ENCODE data around the gene ABCA1.
"Not testable (repeated sequence)": the region's sequence is repeated elsewhere in the genome, so short reads cannot be mapped to it uniquely, and the experiment has no call there.

ABCA1 gene

DNA sequence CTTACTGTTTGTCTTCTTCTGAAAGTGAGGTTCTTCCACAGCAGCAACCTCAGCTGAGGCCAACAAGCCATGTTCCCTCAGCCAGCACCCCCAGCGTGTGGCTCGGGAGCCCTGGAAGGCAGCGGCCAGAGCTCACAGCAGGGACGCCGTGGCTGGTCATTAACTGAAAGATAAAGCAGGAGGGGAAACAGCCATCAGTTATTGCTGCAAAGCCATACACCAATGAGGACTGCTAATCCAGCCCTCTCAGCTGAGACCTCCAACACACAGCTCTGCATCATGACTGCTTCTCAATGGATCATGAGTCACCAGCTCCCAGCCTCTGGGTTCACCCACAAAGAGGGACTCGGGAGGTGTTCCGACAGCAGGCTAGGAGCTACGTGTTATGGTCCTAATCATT lies 24.3 kb downstream of the ABCA1 start:
- DNase-seq (ENCODE audit: low read depth), result no peak

DNA sequence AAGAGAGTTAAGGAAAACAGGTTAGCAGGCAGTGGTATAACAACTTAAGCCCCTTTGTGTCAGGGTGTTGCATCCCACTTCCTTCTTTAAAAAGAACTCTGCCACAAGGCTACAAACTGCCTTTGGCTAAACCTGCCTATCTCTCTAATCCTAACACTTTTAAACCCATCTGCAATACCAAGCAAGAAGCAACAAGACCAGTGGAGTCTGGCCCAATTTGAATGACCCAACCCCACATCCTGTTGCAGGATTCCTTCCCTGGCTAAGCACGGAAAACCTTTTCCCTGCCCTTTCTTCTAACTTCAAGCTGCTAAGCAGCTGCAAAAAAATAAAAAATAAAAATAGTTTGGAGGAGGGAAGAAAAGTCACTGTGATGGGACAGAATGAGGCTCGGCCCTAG lies 27.1 kb downstream of the ABCA1 start:
- no peak for DNase-seq (ENCODE audit: low read depth)

DNA sequence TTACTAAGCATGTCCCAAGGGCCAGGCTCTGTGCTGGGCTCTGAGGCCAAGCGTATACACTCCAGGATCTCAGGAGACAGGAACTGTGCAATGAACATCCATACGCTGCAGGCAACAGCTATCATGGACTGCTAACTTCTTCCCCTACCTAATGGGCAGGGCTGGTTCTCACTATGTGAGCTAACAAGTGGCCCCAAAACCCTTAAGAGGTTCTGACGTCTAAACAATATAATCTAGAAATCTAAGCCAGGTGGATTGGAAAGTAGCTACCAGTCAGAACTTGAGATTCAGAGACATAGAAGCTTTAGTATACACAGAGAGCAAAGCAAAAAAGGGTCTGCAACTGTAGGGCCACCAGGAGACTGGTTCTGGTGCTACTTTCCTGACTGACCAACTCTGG lies 27.6 kb downstream of the ABCA1 start:
- DNase-seq (ENCODE audit: low read depth), result no peak

DNA sequence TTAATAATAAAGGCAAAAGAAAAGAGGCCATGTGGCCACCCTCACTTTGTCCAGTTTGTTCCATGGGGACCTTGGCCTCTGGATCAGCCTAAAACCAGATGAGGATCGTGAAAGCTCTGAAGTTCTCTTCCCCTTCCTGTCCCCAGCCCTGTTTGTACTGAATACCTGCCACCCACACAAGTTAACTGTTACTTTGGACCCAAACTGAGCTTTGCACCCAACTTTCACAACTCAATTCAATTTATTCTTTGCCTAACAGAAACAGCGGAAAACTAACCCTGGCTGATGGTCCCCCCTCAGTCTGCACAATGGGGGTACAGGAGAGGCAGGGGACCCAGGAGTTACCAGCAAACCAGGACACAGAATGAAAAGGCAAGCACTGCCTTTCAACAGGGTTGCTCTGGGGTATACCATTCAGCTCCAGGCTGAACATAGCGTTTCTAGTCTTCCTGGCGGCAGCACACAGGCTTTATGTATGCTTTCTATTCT lies 28.2 kb downstream of the ABCA1 start:
- no peak for DNase-seq (ENCODE audit: low read depth)

DNA sequence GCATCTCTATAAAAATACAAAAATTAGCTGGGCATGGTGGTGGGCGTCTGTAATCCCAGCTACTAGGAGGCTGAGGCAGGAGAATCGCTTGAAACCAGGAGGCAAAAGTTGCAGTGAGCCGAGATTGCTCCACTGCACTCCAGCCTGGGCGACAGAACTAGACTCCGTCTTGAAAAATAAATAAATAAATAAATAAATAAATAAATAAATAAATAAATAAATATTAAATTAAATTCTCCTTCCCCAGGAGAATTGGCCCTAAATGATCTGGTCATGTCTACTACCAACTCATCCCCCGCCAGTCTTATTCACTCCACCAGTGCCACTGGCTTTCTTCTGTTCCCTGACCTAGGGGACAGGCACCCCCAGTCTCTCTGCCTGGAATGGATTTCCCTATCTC lies 29.6 kb downstream of the ABCA1 start:
- DNase-seq (ENCODE audit: low read depth), result not testable (repeated sequence)

DNA sequence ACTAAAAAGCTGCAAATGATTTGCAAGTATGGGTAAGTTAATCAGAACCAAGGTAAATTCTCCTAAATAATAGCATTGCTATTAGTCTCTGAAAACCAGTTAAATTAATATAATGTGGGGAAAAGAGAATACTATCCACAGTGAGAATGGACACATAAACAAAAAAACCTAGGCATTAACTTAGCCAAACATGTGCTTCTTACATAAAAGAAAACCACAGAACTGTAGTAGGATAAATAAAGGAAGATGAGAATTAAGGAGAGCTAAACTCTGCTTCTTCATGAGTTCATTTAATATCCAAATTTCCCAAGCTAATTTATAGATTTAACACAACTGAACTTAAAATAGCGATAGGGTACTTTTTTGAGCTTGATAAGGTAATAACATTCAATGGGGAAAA lies 31.8 kb downstream of the ABCA1 start:
- DNase-seq (ENCODE audit: low read depth), result no peak

DNA sequence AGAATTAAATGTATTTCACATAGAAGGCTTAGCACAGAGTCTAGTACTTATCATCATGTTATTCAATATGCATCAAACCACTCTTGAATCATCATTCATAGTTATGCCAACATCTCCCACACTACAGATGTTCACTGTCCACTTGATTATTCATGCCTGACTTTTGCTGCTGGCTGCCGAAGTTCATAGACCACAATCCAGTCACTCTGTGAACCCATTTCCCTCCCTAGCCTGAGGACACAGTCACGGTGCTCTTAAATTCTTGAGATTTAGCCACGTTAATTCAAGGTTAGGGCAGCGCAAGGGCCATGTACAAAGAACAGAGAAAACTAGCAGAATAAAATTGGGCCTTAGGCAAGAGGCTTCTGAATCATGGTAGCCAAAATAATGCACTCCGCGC lies 32.4 kb downstream of the ABCA1 start:
- DNase-seq (ENCODE audit: low read depth), result no peak

DNA sequence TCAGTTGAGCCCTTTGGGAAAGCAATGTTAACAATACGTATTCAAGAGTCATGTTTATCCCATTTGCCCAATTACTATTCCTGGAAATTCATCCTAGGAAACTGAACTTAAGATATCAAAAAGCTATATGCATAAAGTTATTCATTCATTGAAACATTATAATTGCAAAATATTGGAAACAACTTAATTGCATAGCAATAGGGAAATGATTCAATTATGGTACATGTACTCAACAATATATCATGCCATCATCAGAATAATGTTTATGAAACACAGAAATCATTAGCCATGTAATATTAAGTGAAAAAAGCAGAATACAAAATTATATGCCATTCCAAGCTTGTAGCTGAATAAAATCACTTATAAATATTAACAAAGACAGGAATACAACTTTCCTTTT lies 35.3 kb downstream of the ABCA1 start:
- DNase-seq (ENCODE audit: low read depth), result no peak

DNA sequence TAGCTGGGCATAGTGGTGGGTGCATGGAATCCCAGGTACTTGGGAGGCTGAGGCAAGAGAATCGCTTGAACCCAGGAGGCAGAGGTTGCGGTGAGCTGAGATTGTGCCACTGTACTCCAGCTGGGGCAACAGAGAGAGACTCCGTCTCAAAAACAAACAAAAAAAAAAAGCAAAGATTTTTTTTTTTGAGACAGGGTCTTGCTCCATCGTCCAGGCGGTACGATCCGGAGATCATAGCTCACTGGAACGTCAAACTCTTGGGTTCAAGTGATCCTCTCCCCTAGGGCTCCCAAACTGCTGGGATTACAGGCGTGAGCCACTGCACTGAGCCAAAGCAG lies 37.6 kb downstream of the ABCA1 start:
- no peak for DNase-seq (ENCODE audit: low read depth)

DNA sequence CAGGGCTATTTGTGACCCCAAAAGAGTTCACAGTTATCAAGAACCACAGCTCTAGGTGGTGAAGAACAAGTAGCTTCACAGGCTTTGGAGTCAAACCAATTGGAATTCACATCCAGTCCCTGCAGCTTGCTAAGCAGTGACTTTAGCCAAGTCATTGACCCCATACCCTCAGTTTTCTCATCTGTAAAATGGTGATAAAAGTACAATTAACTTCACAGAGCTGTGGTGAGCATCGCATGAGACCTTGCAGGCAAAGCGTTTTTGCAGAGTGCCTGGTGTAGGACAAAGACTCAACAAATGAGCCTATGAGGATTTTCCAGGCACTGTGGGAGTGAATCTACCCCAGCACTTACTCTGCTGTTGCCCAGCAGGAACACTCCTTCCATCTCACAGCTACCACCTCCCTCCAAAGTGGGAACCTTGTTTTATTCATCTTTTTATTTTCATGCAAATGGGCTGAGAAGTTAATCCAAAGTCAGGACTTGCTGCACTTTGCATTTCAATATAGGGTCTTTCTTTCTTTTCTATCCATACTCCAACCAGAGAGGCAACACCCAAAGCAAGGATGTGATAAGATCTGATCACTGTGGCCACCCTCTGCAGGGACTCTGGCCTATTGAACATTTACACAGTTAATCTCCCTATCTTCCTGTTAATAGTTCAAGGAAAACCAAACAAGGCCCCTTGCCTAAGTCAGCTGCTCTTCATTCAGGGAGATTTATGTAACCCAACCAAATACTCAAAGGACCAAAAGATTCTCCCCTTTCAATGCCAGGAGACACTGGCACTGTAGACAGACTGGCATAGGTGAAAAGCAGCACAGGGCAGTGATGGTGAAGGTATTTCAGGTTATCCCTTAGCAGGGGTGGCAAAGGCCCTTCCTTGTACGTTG lies 41.9 kb downstream of the ABCA1 start:
- DNase-seq (ENCODE audit: low read depth), result no peak

DNA sequence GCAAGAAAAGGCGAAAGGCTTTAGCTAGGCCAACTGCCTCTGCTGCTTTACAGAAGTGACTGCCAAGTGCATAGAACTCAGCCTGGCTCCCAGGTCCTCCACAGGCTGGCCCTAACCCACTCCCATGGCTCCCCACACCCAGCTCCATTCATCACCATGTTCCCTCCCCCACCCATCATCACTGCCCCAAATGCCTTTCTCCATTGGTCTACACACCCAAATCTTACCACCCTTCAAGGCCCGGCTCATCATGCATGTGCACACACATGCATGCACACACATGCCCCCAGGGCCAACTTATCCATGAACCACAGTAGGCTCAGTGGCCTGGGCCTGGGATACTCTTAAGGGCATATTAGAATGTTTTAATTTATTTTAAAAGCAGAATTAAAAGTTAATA lies 44.8 kb downstream of the ABCA1 start:
- no peak for DNase-seq (ENCODE audit: low read depth)

DNA sequence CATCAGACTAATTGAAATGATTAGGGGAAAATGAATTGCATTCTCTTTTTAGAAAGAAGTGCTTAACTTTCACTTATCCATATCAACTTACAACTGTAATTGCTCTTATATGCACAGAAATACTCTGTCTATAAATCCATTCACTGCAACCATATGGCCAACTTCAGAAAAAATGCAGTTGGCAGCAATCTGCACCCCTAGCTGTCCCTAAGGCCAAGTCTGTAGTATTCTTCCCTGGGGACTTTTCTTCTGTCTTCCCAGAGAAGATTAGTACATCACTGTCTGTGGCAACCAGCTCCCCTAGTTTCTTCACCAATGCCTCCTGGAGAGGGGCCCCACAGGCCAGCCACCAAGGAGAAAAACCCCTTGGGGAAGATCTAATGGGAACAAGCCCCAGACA lies 45.4 kb downstream of the ABCA1 start:
- DNase-seq (ENCODE audit: low read depth), result no peak

DNA sequence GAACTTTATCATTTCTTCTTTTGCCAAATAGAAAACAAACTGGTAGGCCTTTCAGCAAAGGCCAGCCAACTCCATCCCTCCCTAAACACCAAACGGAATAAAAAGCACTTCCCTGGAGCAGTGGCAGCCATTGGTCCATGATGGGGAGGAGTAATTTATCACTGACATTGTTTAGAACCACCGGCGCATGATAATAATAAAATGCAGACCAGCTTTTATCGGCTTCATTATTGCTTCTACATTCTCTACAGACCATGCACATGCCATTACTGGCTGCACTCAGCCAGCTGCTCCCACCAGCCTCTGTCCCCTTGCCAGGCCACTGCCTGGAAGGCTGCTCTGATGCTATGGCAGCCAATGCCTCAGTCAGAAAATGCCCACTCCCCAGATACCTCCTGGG lies 45.9 kb downstream of the ABCA1 start:
- DNase-seq (ENCODE audit: low read depth), result no peak

DNA sequence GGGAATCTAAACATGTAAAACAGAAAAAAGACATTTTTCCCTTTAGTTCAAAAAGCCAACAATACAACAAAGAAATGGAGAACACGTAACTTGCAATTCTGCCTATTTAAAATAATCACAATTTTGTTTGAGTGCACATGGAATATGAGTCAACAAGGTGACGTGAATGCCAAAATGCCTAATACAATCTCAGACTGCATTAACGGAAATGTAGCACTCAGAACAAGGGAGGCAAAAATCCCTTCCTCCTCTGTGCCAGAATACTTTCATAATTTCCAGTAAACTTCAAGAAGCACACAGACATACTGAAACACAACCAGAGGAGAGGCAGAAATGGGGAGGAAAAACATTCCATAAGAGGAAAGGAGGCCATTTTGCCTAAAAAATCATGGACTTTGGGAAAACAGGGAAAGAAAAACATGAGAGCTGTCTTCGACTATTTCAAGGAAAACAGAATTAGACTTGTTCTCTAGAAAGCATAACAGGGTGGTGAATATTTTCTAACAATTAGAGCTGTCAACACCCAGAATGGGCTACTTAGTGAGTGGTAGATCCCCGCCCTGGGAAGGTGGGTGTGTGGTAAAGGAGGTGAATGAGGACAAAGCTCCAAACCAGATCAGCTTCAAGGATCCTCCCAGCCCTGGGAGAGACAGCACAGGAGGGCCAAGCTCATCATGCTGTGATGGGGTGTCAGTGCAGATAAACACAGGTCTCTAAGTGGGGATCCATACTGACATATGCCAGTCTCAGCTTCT lies 48.2 kb downstream of the ABCA1 start:
- DNase-seq (ENCODE audit: low read depth), result no peak

DNA sequence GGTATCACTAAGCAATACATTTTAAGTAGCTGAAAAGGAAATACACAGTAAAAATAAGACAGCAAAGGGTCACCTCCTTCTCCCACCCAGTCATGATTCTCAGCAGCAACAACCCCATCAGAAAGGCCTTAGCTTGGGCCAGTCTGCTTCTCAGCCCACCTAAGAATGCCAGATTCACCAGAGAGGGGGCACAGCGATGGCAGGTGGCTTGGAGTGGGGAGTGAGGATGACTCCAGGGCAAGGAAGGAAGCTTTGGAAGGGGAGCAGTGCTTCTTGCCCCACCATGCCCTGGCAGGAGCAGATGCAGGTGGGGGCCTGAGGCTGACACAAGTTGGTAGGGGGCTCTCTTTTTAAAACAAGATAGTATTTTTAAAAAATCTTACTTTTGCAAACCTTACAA lies 51.4 kb downstream of the ABCA1 start:
- no peak for DNase-seq (ENCODE audit: low read depth)

DNA sequence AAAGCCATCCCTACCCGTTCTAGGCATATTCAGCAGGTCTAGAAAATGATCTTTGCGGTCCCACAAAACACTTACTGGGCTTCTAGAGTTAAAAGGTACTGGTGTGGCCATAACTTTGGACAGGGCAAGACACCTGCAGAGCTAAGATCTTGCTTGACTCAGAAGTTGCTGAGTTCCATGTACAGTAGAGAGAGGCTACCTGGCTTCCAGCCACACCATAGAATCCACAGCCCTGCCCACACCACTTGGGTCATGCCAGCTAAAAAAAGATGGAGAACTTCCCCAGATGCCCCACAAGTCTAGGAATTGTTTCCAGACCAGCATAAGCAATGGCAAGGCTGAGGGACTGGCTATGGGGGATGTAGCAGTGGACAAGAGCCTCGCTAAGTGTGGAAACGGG lies 52.1 kb downstream of the ABCA1 start:
- DNase-seq (ENCODE audit: low read depth), result no peak

DNA sequence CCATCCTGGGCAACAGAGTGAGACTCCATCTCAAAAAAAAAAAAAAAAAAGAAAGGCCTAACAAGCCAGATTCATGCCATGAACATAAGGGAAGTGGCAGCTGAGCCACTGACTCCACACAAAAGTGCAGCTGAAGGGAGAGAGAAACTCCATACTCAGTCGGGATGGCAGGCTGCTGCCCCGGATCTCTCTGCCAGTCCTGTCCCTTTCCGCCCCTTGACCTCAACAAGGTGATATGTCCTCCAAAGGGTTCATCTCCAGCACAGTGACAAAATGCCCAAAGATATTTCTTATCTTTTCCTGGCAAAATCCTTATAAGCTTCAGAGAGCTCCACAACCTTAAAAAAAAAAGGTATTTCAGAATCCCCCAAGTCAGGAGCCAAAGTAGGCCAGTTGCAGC lies 52.6 kb downstream of the ABCA1 start:
- DNase-seq (ENCODE audit: low read depth), result no peak

DNA sequence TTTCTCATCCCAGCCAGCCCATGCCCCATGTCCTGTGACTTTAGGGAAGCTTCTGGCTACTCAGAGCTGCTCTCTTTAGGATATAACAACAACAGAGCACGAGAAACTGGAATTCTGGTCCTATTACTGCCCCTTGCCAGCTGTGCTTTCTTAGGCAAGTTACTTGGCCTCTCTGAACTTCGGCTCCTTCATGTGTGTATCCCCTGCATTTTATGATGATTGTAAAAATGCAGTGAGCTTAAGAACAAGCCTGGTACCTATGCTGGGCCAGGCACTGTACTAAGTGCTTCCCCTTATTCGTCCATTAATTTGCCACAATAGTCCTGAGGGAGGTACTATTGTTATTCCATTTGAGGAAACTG lies 54.5 kb downstream of the ABCA1 start:
- no peak for DNase-seq (ENCODE audit: low read depth)

DNA sequence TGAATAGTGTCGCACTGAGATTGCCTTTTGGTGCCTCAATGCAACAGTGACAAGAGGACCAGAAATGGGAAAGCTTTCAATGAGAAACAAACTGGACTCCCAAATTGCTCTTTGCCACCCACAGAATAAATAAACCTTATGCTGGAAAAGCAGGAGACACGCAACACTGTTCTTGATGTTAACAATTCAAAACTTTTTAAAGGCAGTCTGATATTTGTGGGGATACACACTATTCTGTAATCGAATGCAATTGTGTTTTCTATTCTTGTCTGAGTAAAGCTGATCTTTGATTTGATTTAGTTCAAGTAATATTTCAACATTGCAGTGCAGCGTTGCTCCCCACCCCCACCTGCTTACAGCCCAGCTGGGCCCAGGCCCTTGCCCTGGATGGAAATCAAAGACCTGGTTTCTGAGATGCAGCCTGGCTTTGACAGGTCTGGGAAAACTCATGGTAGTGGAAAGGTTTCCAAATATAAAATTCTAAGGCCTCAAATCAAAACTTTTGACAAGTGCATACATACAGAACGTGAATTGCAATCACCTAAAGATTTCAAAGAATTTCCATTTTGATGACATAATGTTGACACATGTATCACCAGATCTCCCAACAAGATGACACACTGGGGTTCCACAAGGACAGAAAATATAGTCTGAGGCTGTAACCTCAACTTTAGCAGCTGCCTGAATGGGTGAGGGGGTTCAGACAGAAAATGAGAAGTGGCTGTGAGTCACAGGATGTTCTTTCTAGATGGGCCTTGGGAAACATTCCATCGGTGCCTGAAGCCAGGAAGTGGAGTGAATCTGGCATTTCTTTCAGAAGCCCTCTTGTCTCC lies 55.1 kb downstream of the ABCA1 start:
- DNase-seq (ENCODE audit: low read depth), result peak; percentile 88

DNA sequence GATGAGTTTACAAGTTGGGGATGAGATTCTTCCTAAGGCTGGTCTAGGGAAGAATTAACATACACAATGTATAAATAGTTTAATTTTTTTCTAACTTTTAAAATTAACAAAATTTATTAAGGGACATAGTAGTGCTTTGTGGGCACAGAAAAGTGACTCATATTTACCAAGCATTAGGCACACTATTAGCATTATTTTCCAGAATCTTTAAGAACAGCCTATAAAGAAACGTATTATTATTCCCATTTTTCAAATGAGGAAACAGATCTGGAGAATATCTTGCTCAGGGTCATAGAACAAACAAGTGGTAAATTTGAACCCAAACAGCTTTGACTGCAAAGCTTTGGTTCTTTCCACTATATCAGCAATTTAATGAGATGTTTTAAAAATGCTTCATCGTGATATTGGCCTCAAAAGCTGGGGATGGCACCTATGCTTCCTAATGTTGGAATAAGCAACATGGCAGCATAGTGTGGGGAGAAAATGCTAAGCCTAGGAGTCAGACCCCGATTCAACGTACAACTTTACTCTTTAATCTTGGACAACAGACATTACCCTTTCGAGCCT lies 55.9 kb downstream of the ABCA1 start:
- no peak for DNase-seq (ENCODE audit: low read depth)

DNA sequence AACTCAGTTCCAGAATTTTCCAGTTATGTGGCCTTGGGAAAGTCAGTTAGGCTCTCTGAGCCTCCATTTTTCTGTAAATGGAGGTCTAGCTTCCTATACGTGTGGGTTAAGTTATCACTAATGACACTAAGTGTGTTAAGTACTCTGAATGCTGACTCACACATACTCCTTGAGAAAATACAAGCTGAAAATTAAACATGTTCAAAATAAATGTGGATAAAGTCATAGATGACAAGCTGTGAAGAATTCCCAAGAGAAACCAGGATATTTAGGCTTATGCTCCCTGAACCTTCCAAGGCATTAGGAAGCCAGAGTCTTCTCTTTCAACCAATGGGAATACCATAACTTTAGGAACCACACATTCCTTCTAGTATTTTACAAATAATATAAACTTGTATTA lies 58.1 kb downstream of the ABCA1 start:
- DNase-seq (ENCODE audit: low read depth), result no peak

DNA sequence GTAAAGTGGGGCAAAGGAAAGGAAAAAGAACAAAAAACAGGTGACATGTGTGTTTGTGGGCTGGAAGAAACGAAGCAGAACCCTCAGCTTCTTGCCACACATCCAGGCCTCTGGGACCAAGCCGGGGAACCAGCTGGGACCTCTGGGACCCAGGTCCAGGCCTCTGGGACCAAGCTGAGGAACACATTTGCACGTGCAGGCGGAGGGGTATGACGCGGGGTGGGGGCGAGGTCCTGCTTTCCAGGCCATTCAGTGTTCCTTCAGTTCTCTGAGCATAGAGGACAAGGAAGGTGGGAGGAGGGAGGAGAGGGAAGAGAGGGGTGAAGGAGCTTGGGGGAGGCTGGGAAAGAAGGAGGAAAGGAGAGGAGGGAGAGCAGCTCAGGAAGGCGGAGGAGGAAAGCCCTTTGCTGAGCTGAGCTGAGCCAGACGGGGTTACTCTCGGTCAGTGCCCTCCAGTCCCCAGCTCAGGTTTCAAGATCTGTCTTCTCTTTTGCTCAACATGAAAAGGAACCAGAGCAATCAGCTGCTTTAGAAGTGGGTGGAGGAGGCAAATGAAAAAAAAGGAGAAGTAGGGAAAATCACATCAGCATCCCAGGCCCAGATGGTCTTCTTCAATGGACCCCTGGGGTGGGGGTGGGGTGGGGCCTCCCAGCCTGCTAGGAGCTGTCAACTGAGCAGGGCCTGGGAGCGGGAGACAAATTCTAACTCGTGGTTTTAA lies 59.1 kb downstream of the ABCA1 start:
- no peak for DNase-seq (ENCODE audit: low read depth)

Measured in GM04504 (cell line).